Thymus (tissue), 11 donors: Measurements from ENCODE around the gene PKD1L1. TPM values are rescaled to one million over a fixed set of nuclear protein-coding genes. Genes with fewer than 3 reads are reported as not detected.

Experiments used
- DNase-seq, 9 donors: peaks; one replicate each; pipeline ENCODE4 v3.0.0-alpha.2; 2013; ENCODE audit warnings: low spot score in 9 of 9, low read depth in 6 of 9, missing footprints in 1 of 9
- H3K27ac ChIP-seq, 2 donors: one replicate each; pipeline ENCODE4 v1.5.1; 2013; ENCODE audit warnings: control low read depth in 1 of 2, low read depth in 1 of 2, low read length in 1 of 2, mild to moderate bottlenecking in 1 of 2, moderate library complexity in 1 of 2
- H3K27me3 ChIP-seq, 2 donors: one replicate each; pipeline ENCODE4 v1.5.1; 2013; ENCODE audit warnings: low read length in 1 of 2; ENCODE audit not compliant: control insufficient read depth in 2 of 2, insufficient read depth in 1 of 2
- H3K36me3 ChIP-seq, 2 donors: one replicate each; pipeline ENCODE4 v1.5.1; 2013; ENCODE audit warnings: low read length in 1 of 2, mild to moderate bottlenecking in 1 of 2, moderate library complexity in 1 of 2; ENCODE audit not compliant: control insufficient read depth in 2 of 2, insufficient read depth in 2 of 2
- H3K4me1 ChIP-seq, 2 donors: one replicate each; pipeline ENCODE4 v1.5.1; 2013; ENCODE audit warnings: low read length in 2 of 2; ENCODE audit not compliant: control insufficient read depth in 2 of 2, insufficient read depth in 2 of 2
- H3K4me3 ChIP-seq, 2 donors: one replicate each; pipeline ENCODE4 v1.5.1; 2013; ENCODE audit warnings: low read length in 2 of 2, control low read depth in 1 of 2, mild to moderate bottlenecking in 1 of 2
- H3K9me3 ChIP-seq, 2 donors: one replicate each; pipeline ENCODE4 v1.5.1; 2013; ENCODE audit warnings: low read length in 1 of 2, mild to moderate bottlenecking in 1 of 2; ENCODE audit not compliant: control insufficient read depth in 2 of 2, insufficient read depth in 1 of 2
- WGBS: extraction: QIAGEN DNeasy Blood & Tissue Kit; methylation state at CpG from one replicate; pipeline ENCODE4 v1.1.7; 2013; 5-methylcytosine and 5-hydroxymethylcytosine counted together
- polyA plus RNA-seq: library from polyadenylated mRNA; stranded (reverse); fragments of 200-250 nt; gene quantifications from one replicate; pipeline ENCODE4 v1.2.3, GENCODE V29; 2013
- total RNA-seq: library from RNA; stranded (reverse); fragments of 120-200 nt; gene quantifications from one replicate; pipeline ENCODE4 v1.2.4, GENCODE V29; 2013
- donor health status: healthy.

The PKD1L1 gene
- total and polyA plus RNA-seq, 2 donors, result 0.19 to 0.78 TPM

GRCh38 chr7:47726047-47726726 lies 222.1 kb downstream of the PKD1L1 start:
- no peaks in the 10 kb centered on the region for H3K36me3 ChIP-seq
- DNase-seq, result no peak
- 94% methylated on average over 3 of the region's 3 CpGs for WGBS
- no peak overlapping the region for H3K27ac ChIP-seq
- peaks cover 0 to under 1% of the 10 kb centered on the region in 2 donors for H3K27me3 ChIP-seq
- no peak overlapping the region for H3K4me3 ChIP-seq
- no peaks in the 10 kb centered on the region for H3K9me3 ChIP-seq
- H3K4me1 ChIP-seq, result no peaks in the 10 kb centered on the region

GRCh38 chr7:47725031-47725780 lies 223.1 kb downstream of the PKD1L1 start:
- no peaks in the 10 kb centered on the region for H3K4me1 ChIP-seq
- no peaks in the 10 kb centered on the region for H3K27me3 ChIP-seq
- H3K9me3 ChIP-seq, result no peaks in the 10 kb centered on the region
- no peaks in the 10 kb centered on the region for H3K36me3 ChIP-seq
- WGBS, result 86% methylated on average over 4 of the region's 4 CpGs
- no peak overlapping the region for H3K4me3 ChIP-seq
- DNase-seq, result no peak
- H3K27ac ChIP-seq, result no peak overlapping the region

Other genes with a start within 250 kb of the PKD1L1 start
- 13.4 TPM for gene HUS1, start 31.1 kb upstream of the PKD1L1 start, total RNA-seq
- 10.5 TPM for gene HUS1, start 31.1 kb upstream of the PKD1L1 start, polyA plus RNA-seq
- 1.1 TPM for gene SUN3, start 80.6 kb upstream of the PKD1L1 start, total RNA-seq
- 1.3 TPM for gene SUN3, start 80.6 kb upstream of the PKD1L1 start, polyA plus RNA-seq
- 0.05 TPM for gene C7orf57, start 87.1 kb upstream of the PKD1L1 start, total RNA-seq
- 0.18 TPM for gene C7orf57, start 87.1 kb upstream of the PKD1L1 start, polyA plus RNA-seq
- gene UPP1, start 140.8 kb upstream of the PKD1L1 start, total RNA-seq, result 3.2 TPM
- gene UPP1, start 140.8 kb upstream of the PKD1L1 start, polyA plus RNA-seq, result 32.4 TPM
- 0.76 TPM for gene ABCA13, start 223.0 kb upstream of the PKD1L1 start, total RNA-seq
- 0.91 TPM for gene ABCA13, start 223.0 kb upstream of the PKD1L1 start, polyA plus RNA-seq